ENCODE results near the gene RRAD. TPM values are rescaled to one million over a fixed set of nuclear protein-coding genes. Genes with fewer than 3 reads are reported as not detected.
"Not testable (repeated sequence)": the region's sequence is repeated elsewhere in the genome, so short reads cannot be mapped to it uniquely, and the experiment has no call there.

RRAD gene
- polyA plus RNA-seq, 2 donors: 93.6 to 125 TPM

GRCh38 chr16:66898933-66899309 is 26.4 kb downstream of the RRAD start:
- Histone ChIP-seq H3K4me3 (ENCODE audit: low read depth in 1 of 2, low read length in 2 of 2) (no peak overlapping the region), H3K36me3 (ENCODE audit: control insufficient read depth in 2 of 2, insufficient read depth in 2 of 2, low read length in 1 of 2) (no peaks in the 10 kb centered on the region), H3K9me3 (ENCODE audit: control insufficient read depth in 2 of 2, insufficient read depth in 1 of 2, low read depth in 1 of 2, low read length in 1 of 2) (no peaks in the 10 kb centered on the region), H3K27ac (ENCODE audit: low read depth in 2 of 2, low read length in 1 of 2) (peak overlapping the region; percentile 86 to 97), H3K4me1 (ENCODE audit: control insufficient read depth in 2 of 2, insufficient read depth in 2 of 2, low read length in 1 of 2) (peaks cover 24 to 38% of the 10 kb centered on the region in 2 donors), H3K27me3 (ENCODE audit: control insufficient read depth in 1 of 2, insufficient read depth in 2 of 2, low read length in 2 of 2) (no peaks in the 10 kb centered on the region)
- WGBS, 2 donors: 69 to 82% methylated on average over 2 of the region's 2 CpGs

DNA sequence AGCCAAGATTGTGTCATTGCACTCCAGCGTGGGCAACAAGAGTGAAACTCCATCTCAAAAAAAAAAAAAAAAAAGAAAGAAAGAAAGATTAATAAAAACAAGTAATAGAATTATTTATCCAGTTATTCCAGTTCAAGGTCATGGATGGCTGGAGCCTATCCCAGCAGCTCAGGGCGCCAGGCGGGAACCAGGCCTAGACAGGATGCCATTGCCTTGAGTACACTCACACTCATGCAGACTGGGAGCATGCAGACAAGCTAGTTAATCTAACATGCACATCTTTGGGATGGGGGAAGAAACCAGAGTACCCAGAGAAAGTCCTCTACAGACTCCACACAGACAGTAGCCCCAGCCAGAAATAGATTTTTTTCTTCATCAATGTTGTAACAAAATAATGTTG is 27.1 kb downstream of the RRAD start:
- no peaks in the 10 kb centered on the region for H3K9me3 ChIP-seq (ENCODE audit: control insufficient read depth in 2 of 2, insufficient read depth in 1 of 2, low read depth in 1 of 2, low read length in 1 of 2)
- peaks cover 24 to 32% of the 10 kb centered on the region in 2 donors for H3K4me1 ChIP-seq (ENCODE audit: control insufficient read depth in 2 of 2, insufficient read depth in 2 of 2, low read length in 1 of 2)
- H3K27ac ChIP-seq (ENCODE audit: low read depth in 2 of 2, low read length in 1 of 2): peak overlapping the region; percentile 43 to 97
- no peak overlapping the region for H3K4me3 ChIP-seq (ENCODE audit: low read depth in 1 of 2, low read length in 2 of 2)
- WGBS, 2 donors: 29 to 49% methylated on average over 3 of the region's 3 CpGs
- no peaks in the 10 kb centered on the region for H3K36me3 ChIP-seq (ENCODE audit: control insufficient read depth in 2 of 2, insufficient read depth in 2 of 2, low read length in 1 of 2)
- no peaks in the 10 kb centered on the region for H3K27me3 ChIP-seq (ENCODE audit: control insufficient read depth in 1 of 2, insufficient read depth in 2 of 2, low read length in 2 of 2)

DNA sequence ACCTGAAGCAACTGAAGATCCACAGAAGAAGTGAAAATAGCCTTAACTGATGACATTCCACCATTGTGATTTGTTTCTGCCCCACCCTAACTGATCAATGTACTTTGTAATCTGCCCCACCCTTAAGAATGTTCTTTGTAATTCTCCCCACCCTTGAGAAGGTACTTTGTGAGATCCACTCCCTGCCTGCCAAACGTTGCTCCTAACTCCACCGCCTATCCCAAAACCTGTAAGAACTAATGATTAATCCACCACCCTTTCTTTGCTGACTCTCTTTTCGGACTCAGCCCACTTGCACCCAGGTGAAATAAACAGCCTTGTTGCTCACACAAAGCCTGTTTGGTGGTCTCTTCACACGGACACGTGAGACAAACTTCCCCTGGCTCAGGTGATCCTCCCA is 28.7 kb downstream of the RRAD start:
- not testable (repeated sequence) for H3K9me3 ChIP-seq (ENCODE audit: control insufficient read depth in 2 of 2, insufficient read depth in 1 of 2, low read depth in 1 of 2, low read length in 1 of 2); H3K4me3 ChIP-seq (ENCODE audit: low read depth in 1 of 2, low read length in 2 of 2); H3K27me3 ChIP-seq (ENCODE audit: control insufficient read depth in 1 of 2, insufficient read depth in 2 of 2, low read length in 2 of 2); H3K36me3 ChIP-seq (ENCODE audit: control insufficient read depth in 2 of 2, insufficient read depth in 2 of 2, low read length in 1 of 2)
- Histone ChIP-seq H3K4me1 (ENCODE audit: control insufficient read depth in 2 of 2, insufficient read depth in 2 of 2, low read length in 1 of 2) (peaks cover 21 to 24% of the 10 kb centered on the region in 2 donors), H3K27ac (ENCODE audit: low read depth in 2 of 2, low read length in 1 of 2) (peak overlapping the region; percentile 85 to 93)
- 55 to 56% methylated on average over 5 of the region's 5 CpGs for WGBS, 2 donors

GRCh38 chr16:66895999-66896398 is 29.3 kb downstream of the RRAD start:
- Histone ChIP-seq H3K36me3 (ENCODE audit: control insufficient read depth in 2 of 2, insufficient read depth in 2 of 2, low read length in 1 of 2) (no peaks in the 10 kb centered on the region), H3K9me3 (ENCODE audit: control insufficient read depth in 2 of 2, insufficient read depth in 1 of 2, low read depth in 1 of 2, low read length in 1 of 2) (no peaks in the 10 kb centered on the region), H3K27me3 (ENCODE audit: control insufficient read depth in 1 of 2, insufficient read depth in 2 of 2, low read length in 2 of 2) (no peaks in the 10 kb centered on the region), H3K27ac (ENCODE audit: low read depth in 2 of 2, low read length in 1 of 2) (peak overlapping the region; percentile 52 to 92), H3K4me1 (ENCODE audit: control insufficient read depth in 2 of 2, insufficient read depth in 2 of 2, low read length in 1 of 2) (peaks cover 17 to 21% of the 10 kb centered on the region in 2 donors), H3K4me3 (ENCODE audit: low read depth in 1 of 2, low read length in 2 of 2) (no peak overlapping the region)
- WGBS, 2 donors: 83 to 94% methylated on average over 3 of the region's 3 CpGs

DNA sequence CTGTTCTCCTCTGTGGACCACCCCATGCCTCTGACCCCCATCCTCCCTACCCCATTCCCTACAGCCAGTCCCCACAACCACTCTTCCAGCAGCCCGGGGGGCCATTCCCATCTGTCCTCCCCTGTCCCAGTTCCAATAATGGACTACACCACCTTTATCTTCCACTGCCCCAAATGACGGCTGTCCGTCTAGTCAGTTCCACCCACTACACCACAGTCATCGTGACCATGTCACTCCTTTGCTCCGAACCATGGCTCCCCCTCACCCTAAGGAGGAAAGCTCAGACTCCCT is 29.7 kb downstream of the RRAD start:
- 86 to 88% methylated on average over 5 of the region's 5 CpGs for WGBS, 2 donors

GRCh38 chr16:66894948-66895688 is 30.2 kb downstream of the RRAD start:
- H3K27ac ChIP-seq (ENCODE audit: low read depth in 2 of 2, low read length in 1 of 2): peak overlapping the region; percentile 52 to 92
- H3K4me1 ChIP-seq (ENCODE audit: control insufficient read depth in 2 of 2, insufficient read depth in 2 of 2, low read length in 1 of 2): peaks cover 12 to 14% of the 10 kb centered on the region in 2 donors
- H3K36me3 ChIP-seq (ENCODE audit: control insufficient read depth in 2 of 2, insufficient read depth in 2 of 2, low read length in 1 of 2): no peaks in the 10 kb centered on the region
- no peak overlapping the region for H3K4me3 ChIP-seq (ENCODE audit: low read depth in 1 of 2, low read length in 2 of 2)
- H3K27me3 ChIP-seq (ENCODE audit: control insufficient read depth in 1 of 2, insufficient read depth in 2 of 2, low read length in 2 of 2): no peaks in the 10 kb centered on the region
- 39 to 46% methylated on average over 11 of the region's 11 CpGs for WGBS, 2 donors
- H3K9me3 ChIP-seq (ENCODE audit: control insufficient read depth in 2 of 2, insufficient read depth in 1 of 2, low read depth in 1 of 2, low read length in 1 of 2): no peaks in the 10 kb centered on the region

More for the DNA sequence above, 29.7 kb downstream of the RRAD start:
- peak overlapping the region; percentile 52 to 92 for H3K27ac ChIP-seq (ENCODE audit: low read depth in 2 of 2, low read length in 1 of 2)
- H3K36me3 ChIP-seq (ENCODE audit: control insufficient read depth in 2 of 2, insufficient read depth in 2 of 2, low read length in 1 of 2): no peaks in the 10 kb centered on the region
- no peaks in the 10 kb centered on the region for H3K9me3 ChIP-seq (ENCODE audit: control insufficient read depth in 2 of 2, insufficient read depth in 1 of 2, low read depth in 1 of 2, low read length in 1 of 2)
- H3K4me3 ChIP-seq (ENCODE audit: low read depth in 1 of 2, low read length in 2 of 2): no peak overlapping the region
- peaks cover 14 to 17% of the 10 kb centered on the region in 2 donors for H3K4me1 ChIP-seq (ENCODE audit: control insufficient read depth in 2 of 2, insufficient read depth in 2 of 2, low read length in 1 of 2)
- no peaks in the 10 kb centered on the region for H3K27me3 ChIP-seq (ENCODE audit: control insufficient read depth in 1 of 2, insufficient read depth in 2 of 2, low read length in 2 of 2)

DNA sequence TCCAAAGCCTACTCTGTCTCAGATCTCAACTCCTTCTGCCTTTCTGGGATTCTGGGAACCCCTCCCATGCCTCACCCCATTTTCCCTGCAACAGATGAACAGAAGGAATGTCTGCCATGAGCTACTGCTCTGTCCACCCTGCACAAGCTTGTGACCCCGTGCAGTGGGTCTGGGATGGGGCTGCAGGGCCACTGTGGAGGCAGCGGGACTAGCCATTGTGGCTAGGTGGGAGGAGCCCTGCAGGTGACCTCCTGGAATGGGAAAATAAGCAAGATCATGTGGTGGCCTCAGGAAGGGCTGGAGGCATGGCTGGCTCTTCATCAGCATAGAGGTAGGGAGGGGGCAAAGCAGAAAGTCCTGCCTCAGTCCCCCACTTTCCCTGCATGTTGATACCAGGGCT is 31.3 kb downstream of the RRAD start:
- no peak overlapping the region for H3K4me3 ChIP-seq (ENCODE audit: low read depth in 1 of 2, low read length in 2 of 2)
- H3K4me1 ChIP-seq (ENCODE audit: control insufficient read depth in 2 of 2, insufficient read depth in 2 of 2, low read length in 1 of 2): peaks cover 6 to 10% of the 10 kb centered on the region in 2 donors
- 81 to 86% methylated on average over 2 of the region's 2 CpGs for WGBS, 2 donors
- no peaks in the 10 kb centered on the region for H3K9me3 ChIP-seq (ENCODE audit: control insufficient read depth in 2 of 2, insufficient read depth in 1 of 2, low read depth in 1 of 2, low read length in 1 of 2)
- no peak overlapping the region for H3K27ac ChIP-seq (ENCODE audit: low read depth in 2 of 2, low read length in 1 of 2)
- H3K27me3 ChIP-seq (ENCODE audit: control insufficient read depth in 1 of 2, insufficient read depth in 2 of 2, low read length in 2 of 2): no peaks in the 10 kb centered on the region
- no peaks in the 10 kb centered on the region for H3K36me3 ChIP-seq (ENCODE audit: control insufficient read depth in 2 of 2, insufficient read depth in 2 of 2, low read length in 1 of 2)

GRCh38 chr16:66891797-66892196 is 33.5 kb downstream of the RRAD start:
- Histone ChIP-seq H3K9me3 (ENCODE audit: control insufficient read depth in 2 of 2, insufficient read depth in 1 of 2, low read depth in 1 of 2, low read length in 1 of 2) (no peaks in the 10 kb centered on the region), H3K27ac (ENCODE audit: low read depth in 2 of 2, low read length in 1 of 2) (no peak overlapping the region), H3K36me3 (ENCODE audit: control insufficient read depth in 2 of 2, insufficient read depth in 2 of 2, low read length in 1 of 2) (peaks cover under 1 to 2% of the 10 kb centered on the region in 2 donors), H3K4me1 (ENCODE audit: control insufficient read depth in 2 of 2, insufficient read depth in 2 of 2, low read length in 1 of 2) (peaks cover 6 to 10% of the 10 kb centered on the region in 2 donors), H3K4me3 (ENCODE audit: low read depth in 1 of 2, low read length in 2 of 2) (no peak overlapping the region), H3K27me3 (ENCODE audit: control insufficient read depth in 1 of 2, insufficient read depth in 2 of 2, low read length in 2 of 2) (no peaks in the 10 kb centered on the region)
- WGBS, 2 donors: 90 to 95% methylated on average over 6 of the region's 6 CpGs

GRCh38 chr16:66891360-66891759 is 34.0 kb downstream of the RRAD start:
- peaks cover 6 to 10% of the 10 kb centered on the region in 2 donors for H3K4me1 ChIP-seq (ENCODE audit: control insufficient read depth in 2 of 2, insufficient read depth in 2 of 2, low read length in 1 of 2)
- WGBS, 2 donors: 80 to 87% methylated on average over 4 of the region's 4 CpGs

DNA sequence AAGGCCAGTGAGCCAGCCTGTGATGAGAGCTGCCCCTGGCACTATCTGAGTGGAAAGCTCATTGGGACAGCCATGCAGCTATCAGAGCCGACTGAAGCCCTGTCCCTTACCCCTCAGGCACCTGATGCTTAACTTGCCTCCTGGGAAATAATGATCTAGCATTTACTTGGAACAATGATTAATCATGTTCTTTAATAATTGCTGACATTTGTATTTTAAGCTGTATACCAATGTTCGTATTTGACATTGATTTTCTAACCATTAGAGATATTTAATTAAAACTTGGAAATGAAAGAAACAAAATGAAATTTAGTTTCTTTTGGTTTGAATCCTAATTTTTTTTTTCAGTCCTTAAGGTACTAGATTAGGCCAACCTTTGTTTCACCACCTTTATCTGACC is 34.5 kb downstream of the RRAD start:
- H3K4me3 ChIP-seq (ENCODE audit: low read depth in 1 of 2, low read length in 2 of 2): no peak overlapping the region
- peaks cover 3% of the 10 kb centered on the region in 2 donors for H3K36me3 ChIP-seq (ENCODE audit: control insufficient read depth in 2 of 2, insufficient read depth in 2 of 2, low read length in 1 of 2)
- WGBS, 2 donors: 78 to 79% methylated on average over 2 of the region's 2 CpGs
- H3K27me3 ChIP-seq (ENCODE audit: control insufficient read depth in 1 of 2, insufficient read depth in 2 of 2, low read length in 2 of 2): no peaks in the 10 kb centered on the region
- H3K9me3 ChIP-seq (ENCODE audit: control insufficient read depth in 2 of 2, insufficient read depth in 1 of 2, low read depth in 1 of 2, low read length in 1 of 2): no peaks in the 10 kb centered on the region
- peaks cover 2 to 6% of the 10 kb centered on the region in 2 donors for H3K4me1 ChIP-seq (ENCODE audit: control insufficient read depth in 2 of 2, insufficient read depth in 2 of 2, low read length in 1 of 2)
- H3K27ac ChIP-seq (ENCODE audit: low read depth in 2 of 2, low read length in 1 of 2): no peak overlapping the region

More at GRCh38 chr16:66891360-66891759, 34.0 kb downstream of the RRAD start:
- no peaks in the 10 kb centered on the region for H3K27me3 ChIP-seq (ENCODE audit: control insufficient read depth in 1 of 2, insufficient read depth in 2 of 2, low read length in 2 of 2)
- H3K36me3 ChIP-seq (ENCODE audit: control insufficient read depth in 2 of 2, insufficient read depth in 2 of 2, low read length in 1 of 2): peaks cover 2 to 3% of the 10 kb centered on the region in 2 donors
- no peak overlapping the region for H3K27ac ChIP-seq (ENCODE audit: low read depth in 2 of 2, low read length in 1 of 2)
- H3K4me3 ChIP-seq (ENCODE audit: low read depth in 1 of 2, low read length in 2 of 2): no peak overlapping the region
- H3K9me3 ChIP-seq (ENCODE audit: control insufficient read depth in 2 of 2, insufficient read depth in 1 of 2, low read depth in 1 of 2, low read length in 1 of 2): no peaks in the 10 kb centered on the region
